SU-DHL-6 (cell line): ENCODE measurements around the gene CATSPERZ.

Experiments
- H2AFZ ChIP-seq: fragments of 200-600 bp; sonication (generic); 2 replicates; pipeline ENCODE4 v1.6.1; 2014; ENCODE audit warnings: low read depth, mild to moderate bottlenecking, moderate library complexity, mixed read lengths, antibody characterized with exemption, low read length; ENCODE audit not compliant: severe bottlenecking
- H3F3A ChIP-seq: fragments of 200-600 bp; shearing (Covaris generic); 2 replicates; pipeline ENCODE4 v1.6.0; 2016; ENCODE audit warnings: antibody characterized with exemption, mild to moderate bottlenecking; ENCODE audit not compliant: insufficient read depth
- H3K27ac ChIP-seq: fragments of 200-600 bp; sonication (generic); 2 replicates; pipeline ENCODE4 v1.5.1; 2016; ENCODE audit warnings: low read depth, mild to moderate bottlenecking, low read length, moderate library complexity, mixed read lengths
- H3K27me3 ChIP-seq: fragments of 200-600 bp; sonication (generic), shearing (Covaris generic); 2 replicates; pipeline ENCODE4 v1.6.0; 2014; ENCODE audit warnings: mild to moderate bottlenecking, low read length
- H3K36me3 ChIP-seq: fragments of 200-600 bp; sonication (generic); 2 replicates; pipeline ENCODE4 v1.6.1; 2014; ENCODE audit warnings: mild to moderate bottlenecking, low read length, mixed read lengths
- H3K4me2 ChIP-seq: fragments of 300-600, 200-600 bp; shearing (Covaris generic), sonication (generic); 2 replicates; pipeline ENCODE4 v1.6.0; 2014; ENCODE audit warnings: low read length, low read depth, mild to moderate bottlenecking; ENCODE audit not compliant: poor library complexity, severe bottlenecking
- H3K4me3 ChIP-seq: fragments of 200-600 bp; sonication (generic); 2 replicates; pipeline ENCODE4 v1.5.1; 2014; ENCODE audit warnings: antibody characterized with exemption, low read length, mild to moderate bottlenecking, mixed read lengths; ENCODE audit not compliant: insufficient read depth, poor library complexity, severe bottlenecking
- H3K79me2 ChIP-seq: fragments of 200-600 bp; sonication (generic); 2 replicates; pipeline ENCODE4 v1.6.1; 2014; ENCODE audit warnings: mild to moderate bottlenecking, low read length, moderate library complexity; ENCODE audit not compliant: insufficient read depth
- H3K9ac ChIP-seq: fragments of 200-600 bp; sonication (generic); 2 replicates; pipeline ENCODE4 v1.7.0; 2014; ENCODE audit warnings: mild to moderate bottlenecking, low read length
- H3K9me2 ChIP-seq: fragments of 200-600 bp; sonication (generic); replicated peaks from 2 replicates; pipeline ENCODE4 v1.6.1; 2014; ENCODE audit warnings: low read length; ENCODE audit not compliant: insufficient read depth
- H3K9me3 ChIP-seq: fragments of 200-600 bp; sonication (generic); 2 replicates; pipeline ENCODE4 v1.6.1; 2014; ENCODE audit warnings: low read length, mixed read lengths; ENCODE audit not compliant: insufficient read depth
- H4K20me1 ChIP-seq: fragments of 200-600 bp; sonication (generic); 2 replicates; pipeline ENCODE4 v1.6.1; 2014; ENCODE audit warnings: low read depth, mild to moderate bottlenecking, antibody characterized with exemption, low read length, moderate library complexity, mixed read lengths
- EZH2phosphoT487 ChIP-seq: fragments of 200-600 bp; sonication (generic), shearing (Covaris generic); conservative IDR thresholded peaks from 2 replicates; pipeline ENCODE4 v1.6.1; 2018; ENCODE audit warnings: mild to moderate bottlenecking, antibody characterized with exemption, low read length, moderate library complexity, mixed read lengths
- TF ChIP-seq, protein P1 (sequence below): fragments of 200-600 bp; sonication (generic); IDR thresholded peaks from one replicate; pipeline ENCODE4 v1.5.1; 2017; ENCODE audit warnings: antibody characterized with exemption, mild to moderate bottlenecking, low read length, moderate library complexity; ENCODE audit not compliant: insufficient read depth, poor library complexity, severe bottlenecking

The CATSPERZ gene

DNA sequence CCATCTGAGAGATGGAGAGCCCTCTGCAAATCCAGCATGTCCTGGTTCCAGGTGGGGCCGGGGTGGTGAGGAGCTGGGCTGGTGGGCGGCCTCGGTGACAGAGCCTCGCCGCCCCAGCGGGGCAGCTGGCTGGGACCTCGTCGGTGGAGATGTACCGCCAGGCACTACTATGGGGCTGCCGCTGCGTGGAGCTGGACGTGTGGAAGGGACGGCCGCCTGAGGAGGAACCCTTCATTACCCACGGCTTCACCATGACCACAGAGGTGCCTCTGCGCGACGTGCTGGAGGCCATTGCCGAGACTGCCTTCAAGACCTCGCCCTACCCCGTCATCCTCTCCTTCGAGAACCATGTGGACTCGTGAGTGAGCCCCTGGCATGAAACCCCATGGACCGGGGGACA, 41.8 kb upstream of the CATSPERZ start:
- Histone ChIP-seq H2AFZ (no peak overlapping the region), H3K9me3 (no peaks in the 10 kb centered on the region), H3K36me3 (no peaks in the 10 kb centered on the region), H3K27me3 (no peaks in the 10 kb centered on the region), H4K20me1 (no peaks in the 10 kb centered on the region), H3K27ac (no peak overlapping the region), H3K9ac (no peak overlapping the region), H3K79me2 (no peaks in the 10 kb centered on the region), H3K4me2 (no peak overlapping the region), H3K9me2 (no peaks in the 10 kb centered on the region), H3K4me3 (no peak overlapping the region), H3F3A (no peaks in the 10 kb centered on the region)
- TF ChIP-seq, protein P1, sequence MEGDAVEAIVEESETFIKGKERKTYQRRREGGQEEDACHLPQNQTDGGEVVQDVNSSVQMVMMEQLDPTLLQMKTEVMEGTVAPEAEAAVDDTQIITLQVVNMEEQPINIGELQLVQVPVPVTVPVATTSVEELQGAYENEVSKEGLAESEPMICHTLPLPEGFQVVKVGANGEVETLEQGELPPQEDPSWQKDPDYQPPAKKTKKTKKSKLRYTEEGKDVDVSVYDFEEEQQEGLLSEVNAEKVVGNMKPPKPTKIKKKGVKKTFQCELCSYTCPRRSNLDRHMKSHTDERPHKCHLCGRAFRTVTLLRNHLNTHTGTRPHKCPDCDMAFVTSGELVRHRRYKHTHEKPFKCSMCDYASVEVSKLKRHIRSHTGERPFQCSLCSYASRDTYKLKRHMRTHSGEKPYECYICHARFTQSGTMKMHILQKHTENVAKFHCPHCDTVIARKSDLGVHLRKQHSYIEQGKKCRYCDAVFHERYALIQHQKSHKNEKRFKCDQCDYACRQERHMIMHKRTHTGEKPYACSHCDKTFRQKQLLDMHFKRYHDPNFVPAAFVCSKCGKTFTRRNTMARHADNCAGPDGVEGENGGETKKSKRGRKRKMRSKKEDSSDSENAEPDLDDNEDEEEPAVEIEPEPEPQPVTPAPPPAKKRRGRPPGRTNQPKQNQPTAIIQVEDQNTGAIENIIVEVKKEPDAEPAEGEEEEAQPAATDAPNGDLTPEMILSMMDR = no peak
- no peak for TF ChIP-seq EZH2phosphoT487

DNA sequence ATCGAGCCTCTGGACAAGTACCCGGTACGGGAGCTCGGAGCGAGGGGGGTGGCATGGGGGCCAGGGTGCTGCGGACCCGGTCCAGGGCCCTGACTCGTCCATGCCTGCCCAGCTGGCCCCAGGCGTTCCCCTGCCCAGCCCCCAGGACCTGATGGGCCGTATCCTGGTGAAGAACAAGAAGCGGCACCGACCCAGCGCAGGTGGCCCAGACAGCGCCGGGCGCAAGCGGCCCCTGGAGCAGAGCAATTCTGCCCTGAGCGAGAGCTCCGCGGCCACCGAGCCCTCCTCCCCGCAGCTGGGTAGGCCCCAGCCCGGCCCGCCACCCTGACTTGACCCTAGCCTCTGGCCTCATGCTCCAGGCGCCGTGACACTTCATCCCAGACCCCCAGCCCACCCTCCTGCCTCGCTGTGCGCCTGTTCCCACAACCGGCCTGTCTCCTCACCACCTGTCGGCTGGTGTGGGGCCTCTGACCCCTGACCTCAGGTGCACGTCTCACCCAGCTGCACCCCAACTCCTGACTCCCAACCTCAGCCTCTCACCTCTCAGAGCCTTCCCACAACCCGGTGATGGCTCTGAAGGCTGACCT, 41.1 kb upstream of the CATSPERZ start:
- TF ChIP-seq, protein P1 = no peak
- no peak for TF ChIP-seq EZH2phosphoT487
- Histone ChIP-seq H3K4me3 (no peak overlapping the region), H3K9me2 (no peaks in the 10 kb centered on the region), H3F3A (no peaks in the 10 kb centered on the region), H3K27me3 (no peaks in the 10 kb centered on the region), H3K4me2 (no peak overlapping the region), H3K9ac (no peak overlapping the region), H3K36me3 (no peaks in the 10 kb centered on the region), H3K27ac (no peak overlapping the region), H2AFZ (no peak overlapping the region), H3K79me2 (no peaks in the 10 kb centered on the region), H4K20me1 (no peaks in the 10 kb centered on the region), H3K9me3 (no peaks in the 10 kb centered on the region)

DNA sequence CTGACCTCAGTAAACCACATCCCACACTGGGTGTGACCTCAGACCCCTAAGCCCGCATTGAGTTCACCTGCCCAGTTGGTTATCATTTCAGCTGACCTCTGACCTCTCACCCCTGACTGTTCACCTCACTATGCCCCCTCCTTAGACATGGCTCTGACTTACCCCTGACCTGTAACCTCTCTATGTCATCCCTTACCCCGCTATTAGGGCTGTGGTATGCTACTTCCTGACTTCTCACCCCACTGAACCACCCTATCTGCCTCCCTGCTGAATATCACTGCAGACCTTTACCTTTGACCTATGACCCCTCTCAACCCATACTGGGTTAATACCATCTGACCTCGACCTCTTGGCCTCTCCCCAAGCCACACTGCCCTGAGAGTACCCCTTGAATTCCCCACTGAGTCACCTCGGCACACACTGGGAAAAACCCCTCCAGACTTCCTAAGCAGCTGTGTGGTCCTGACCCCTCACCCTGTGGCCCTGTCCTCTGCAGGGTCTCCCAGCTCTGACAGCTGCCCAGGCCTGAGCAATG, 40.6 kb upstream of the CATSPERZ start:
- TF ChIP-seq, protein P1 = no peak
- no peak for TF ChIP-seq EZH2phosphoT487
- Histone ChIP-seq H3F3A (no peaks in the 10 kb centered on the region), H3K9me2 (no peaks in the 10 kb centered on the region), H2AFZ (no peak overlapping the region), H3K4me2 (no peak overlapping the region), H3K27me3 (no peaks in the 10 kb centered on the region), H3K4me3 (no peak overlapping the region), H4K20me1 (no peaks in the 10 kb centered on the region), H3K27ac (no peak overlapping the region), H3K79me2 (no peaks in the 10 kb centered on the region), H3K9me3 (no peaks in the 10 kb centered on the region), H3K9ac (no peak overlapping the region), H3K36me3 (no peaks in the 10 kb centered on the region)
